ENCODE measurements around the gene SMIM27. TPM values are rescaled to one million over a fixed set of nuclear protein-coding genes. Genes with fewer than 3 reads are reported as not detected.

The SMIM27 gene
- total RNA-seq, 1 experiment from 2014 or later, result 8.1 TPM

- TF ChIP-seq ZBTB33 (IDR thresholded peaks at IDR 0.05; ENCODE audit: extremely low read depth, insufficient replicate concordance, low read length) (no peak), POLR2A (IDR thresholded peaks at IDR 0.05; ENCODE audit: borderline replicate concordance, extremely low read depth, insufficient read depth, insufficient read length) (no peak), RAD21 (IDR thresholded peaks at IDR 0.05; ENCODE audit: low read depth) (no peak), SP1 (IDR thresholded peaks at IDR 0.05; ENCODE audit: low read depth) (no peak), EZH2 (IDR thresholded peaks at IDR 0.05) (no peak), ZNF274 (IDR thresholded peaks at IDR 0.05; ENCODE audit: low read depth, low read length) (no peak)
Measured at GRCh38 chr9:32573821-32574220, 21.7 kb downstream of the SMIM27 start (continued).

GRCh38 chr9:32574858-32575257, 22.7 kb downstream of the SMIM27 start:
- Histone ChIP-seq H3K27me3 (ENCODE audit: insufficient read depth, low read length) (no peaks in the 10 kb centered on the region), H3K27ac (ENCODE audit: low read depth, low read length) (no peak overlapping the region), H3K79me2 (ENCODE audit: insufficient read depth, low read length) (peaks cover 32% of the 10 kb centered on the region), H3K36me3 (ENCODE audit: control insufficient read depth in 1 of 2, insufficient read depth in 2 of 2, low read length in 2 of 2) (peaks cover 0 to 4% of the 10 kb centered on the region in 2 experiments; a peak in 3 of 4 replicates), H3K4me3 (replicated peaks in 1 of 2; ENCODE audit: low read depth in 1 of 2, low read length in 2 of 2) (no peak overlapping the region), H3K4me1 (ENCODE audit: control insufficient read depth in 1 of 2, insufficient read depth in 2 of 2, low read length in 2 of 2) (peaks cover 4 to 15% of the 10 kb centered on the region in 2 experiments; a peak in 3 of 4 replicates), H4K20me1 (ENCODE audit: insufficient read depth) (no peaks in the 10 kb centered on the region), H3K9me3 (ENCODE audit: control insufficient read depth in 1 of 2, insufficient read depth in 1 of 2, low read depth in 1 of 2, low read length in 2 of 2) (no peaks in the 10 kb centered on the region), H3K4me2 (ENCODE audit: low read length) (no peak overlapping the region), H2AFZ (ENCODE audit: low read depth, low read length, poor library complexity, severe bottlenecking) (peak overlapping the region; percentile 37), H3K9ac (ENCODE audit: low read length) (no peak overlapping the region), H3K9me2 (ENCODE audit: insufficient read depth) (no peaks in the 10 kb centered on the region)
- DNase-seq (ENCODE audit: low read depth, low spot score) (no peak), ATAC-seq (no peak)
- RAD21 ChIA-PET (ENCODE audit: low non-redundant PET in 1 of 2, low total read pairs in 2 of 2, uncharacterized antibody in 2 of 2, unreplicated experiment in 2 of 2), result no interaction called here
- CTCF ChIA-PET, result interaction anchor here (1.0 to 13.3 kb wide), 5 partner anchors 12 to 394 kb away, joined by 3 to 553 read pairs (median 7); partner anchors contain the start of gene ACO1
- no peak for TF ChIP-seq SRF (IDR thresholded peaks at IDR 0.05; ENCODE audit: low read depth)
- TF ChIP-seq CEBPB (IDR thresholded peaks at IDR 0.05; ENCODE audit: low read depth), result no peak
- TF ChIP-seq SIN3A (IDR thresholded peaks at IDR 0.05; ENCODE audit: low read depth), result no peak
- TF ChIP-seq SP1 (IDR thresholded peaks at IDR 0.05; ENCODE audit: low read depth), result no peak
- no peak for TF ChIP-seq ZFX (IDR thresholded peaks at IDR 0.05)
- TF ChIP-seq ZBTB33 (IDR thresholded peaks at IDR 0.05; ENCODE audit: extremely low read depth, insufficient replicate concordance, low read length), result no peak
- no peak for TF ChIP-seq JUND (IDR thresholded peaks at IDR 0.05)
- no peak for TF ChIP-seq TCF7L2 (IDR thresholded peaks at IDR 0.05; ENCODE audit: borderline replicate concordance, extremely low read depth, insufficient read depth, insufficient read length)
- TF ChIP-seq EZH2phosphoT487 (IDR thresholded peaks at IDR 0.05; ENCODE audit: borderline replicate concordance), result no peak
- no peak for TF ChIP-seq EGR1 (IDR thresholded peaks at IDR 0.05; ENCODE audit: low read depth)
- no peak for TF ChIP-seq CBX3 (IDR thresholded peaks at IDR 0.05; ENCODE audit: low read depth)
- no peak for TF ChIP-seq ZNF274 (IDR thresholded peaks at IDR 0.05; ENCODE audit: low read depth, low read length)
- no peak for TF ChIP-seq CTCF (IDR thresholded peaks at IDR 0.05 in 2 of 3, conservative IDR thresholded peaks at IDR 0.05 in 1 of 3; ENCODE audit: borderline replicate concordance in 1 of 3, insufficient read depth in 1 of 3, low read depth in 2 of 3, low read length in 2 of 3)
- TF ChIP-seq FOSL1 (IDR thresholded peaks at IDR 0.05; ENCODE audit: low read depth), result no peak
- TF ChIP-seq EZH2 (IDR thresholded peaks at IDR 0.05), result no peak
- no peak for TF ChIP-seq ATF3 (IDR thresholded peaks at IDR 0.05)
- no peak for TF ChIP-seq ELF1 (IDR thresholded peaks at IDR 0.05; ENCODE audit: borderline replicate concordance, low read depth)
- TF ChIP-seq MAX (IDR thresholded peaks at IDR 0.05), result no peak
- intact Hi-C loops (cut with micrococcal nuclease), result no loop called here
- no TSS peak for BruUV-seq (replicated peaks)
- POLR2A ChIA-PET, result interaction anchor here (1.4 kb wide), 1 partner anchor 450 kb away, joined by 4 read pairs; the partner anchor contains the start of gene DNAJA1
